Activated T-cell treated with anti-CD3 and anti-CD28 coated beads, Interleukin-2, amount 50 U/mL, for 72 hours (primary cell): Measurements from ENCODE around the gene KCNIP4. TPM values are rescaled to one million over a fixed set of nuclear protein-coding genes. Genes with fewer than 3 reads are reported as not detected.

Source experiments
- ATAC-seq, 2 donors: fragments of 150-1000 bp; cut with Tn5 transposase; replicated peaks in 1 of 2; 2 replicates each; pipeline ENCODE4 v1.10.0; 2021; ENCODE audit warnings: moderate library complexity in 2 of 2, mild to moderate bottlenecking in 1 of 2
- DNase-seq, 2 donors: peaks; one replicate each; pipeline ENCODE4 v3.0.0; 2021 to 2022; ENCODE audit warnings: mixed read lengths in 1 of 2
- H3K27ac Mint-ChIP-seq: one replicate; pipeline ENCODE4 v1.8.0; 2022; ENCODE audit warnings: mild to moderate bottlenecking, moderate library complexity, mixed read lengths
- H3K27me3 Mint-ChIP-seq: one replicate; pipeline ENCODE4 v1.8.0; 2022; ENCODE audit warnings: low read depth, mixed read lengths
- H3K36me3 Mint-ChIP-seq, 2 donors: one replicate each; pipeline ENCODE4 v1.8.0; 2022; ENCODE audit warnings: mixed read lengths in 2 of 2, mild to moderate bottlenecking in 1 of 2; ENCODE audit not compliant: insufficient read depth in 2 of 2
- H3K4me1 Mint-ChIP-seq: one replicate; pipeline ENCODE4 v1.8.0; 2022; ENCODE audit warnings: low read depth, mixed read lengths
- H3K4me3 Mint-ChIP-seq, 2 donors: one replicate each; pipeline ENCODE4 v1.8.0; 2022; ENCODE audit warnings: mild to moderate bottlenecking in 2 of 2, mixed read lengths in 2 of 2, moderate library complexity in 2 of 2
- H3K9me3 Mint-ChIP-seq, 2 donors: one replicate each; pipeline ENCODE4 v1.8.0; 2022; ENCODE audit warnings: mixed read lengths in 2 of 2
- total RNA-seq, 2 donors: library from RNA; stranded (reverse); gene quantifications; one replicate each; pipeline ENCODE4 v1.2.3, GENCODE V29; 2022

Gene KCNIP4
- total RNA-seq, 2 donors from 2014 or later, result not detected

- DNase-seq (no peak), ATAC-seq (no peak)
- H3K4me3 Mint-ChIP-seq, result no peak overlapping the region
- H3K27ac Mint-ChIP-seq, result no peak overlapping the region
- H3K27me3 Mint-ChIP-seq, result no peaks in the 10 kb centered on the region
- peaks cover 10 to 20% of the 10 kb centered on the region in 2 donors for H3K9me3 Mint-ChIP-seq
- H3K36me3 Mint-ChIP-seq, result no peaks in the 10 kb centered on the region
- H3K4me1 Mint-ChIP-seq, result no peaks in the 10 kb centered on the region
These were observed 343.6 kb downstream of the KCNIP4 start for GRCh38 chr4:21605006-21605405.

GRCh38 chr4:21596521-21596920 is 352.1 kb downstream of the KCNIP4 start:
- Mint-ChIP-seq H3K36me3 (no peaks in the 10 kb centered on the region), H3K27me3 (no peaks in the 10 kb centered on the region), H3K9me3 (peaks cover 9% of the 10 kb centered on the region in 2 donors), H3K4me1 (no peaks in the 10 kb centered on the region), H3K27ac (no peak overlapping the region), H3K4me3 (no peak overlapping the region)
- DNase-seq (no peak), ATAC-seq (no peak)

- no peak for DNase-seq
- Mint-ChIP-seq H3K4me1 (no peaks in the 10 kb centered on the region), H3K36me3 (no peaks in the 10 kb centered on the region), H3K27me3 (no peaks in the 10 kb centered on the region), H3K4me3 (no peak overlapping the region), H3K27ac (no peak overlapping the region), H3K9me3 (peaks cover 4 to 6% of the 10 kb centered on the region in 2 donors)
- ATAC-seq, result no peak
These were observed 354.9 kb downstream of the KCNIP4 start for GRCh38 chr4:21593671-21594001.

- Mint-ChIP-seq H3K9me3 (peaks cover 4 to 6% of the 10 kb centered on the region in 2 donors), H3K36me3 (no peaks in the 10 kb centered on the region), H3K4me1 (no peaks in the 10 kb centered on the region), H3K4me3 (no peak overlapping the region), H3K27ac (no peak overlapping the region), H3K27me3 (no peaks in the 10 kb centered on the region)
- DNase-seq (no peak), ATAC-seq (no peak)
These were observed 355.5 kb downstream of the KCNIP4 start for GRCh38 chr4:21592970-21593670.

GRCh38 chr4:21577056-21577455 is 371.5 kb downstream of the KCNIP4 start:
- Mint-ChIP-seq H3K4me1 (no peaks in the 10 kb centered on the region), H3K27me3 (no peaks in the 10 kb centered on the region), H3K4me3 (no peak overlapping the region), H3K36me3 (peaks cover 0 to 3% of the 10 kb centered on the region in 2 donors), H3K9me3 (peaks cover 3 to 6% of the 10 kb centered on the region in 2 donors), H3K27ac (no peak overlapping the region)
- ATAC-seq, result no peak
- no peak for DNase-seq

- Mint-ChIP-seq H3K36me3 (peaks cover 0 to 4% of the 10 kb centered on the region in 2 donors), H3K9me3 (peaks cover 2 to 3% of the 10 kb centered on the region in 2 donors), H3K4me3 (no peak overlapping the region), H3K27ac (no peak overlapping the region), H3K27me3 (no peaks in the 10 kb centered on the region), H3K4me1 (no peaks in the 10 kb centered on the region)
- ATAC-seq (no peak), DNase-seq (no peak)
These were observed 377.5 kb downstream of the KCNIP4 start for GRCh38 chr4:21571100-21571499.

GRCh38 chr4:21569638-21570037 is 378.9 kb downstream of the KCNIP4 start:
- Mint-ChIP-seq H3K4me1 (no peaks in the 10 kb centered on the region), H3K9me3 (peaks cover 2 to 3% of the 10 kb centered on the region in 2 donors), H3K27ac (no peak overlapping the region), H3K36me3 (peaks cover 0 to 4% of the 10 kb centered on the region in 2 donors), H3K4me3 (no peak overlapping the region), H3K27me3 (no peaks in the 10 kb centered on the region)
- ATAC-seq, result no peak
- no peak for DNase-seq

- Mint-ChIP-seq H3K9me3 (peaks cover 0 to 2% of the 10 kb centered on the region in 2 donors), H3K36me3 (no peaks in the 10 kb centered on the region), H3K27ac (no peak overlapping the region), H3K4me3 (no peak overlapping the region), H3K4me1 (no peaks in the 10 kb centered on the region), H3K27me3 (no peaks in the 10 kb centered on the region)
- no peak for DNase-seq
- ATAC-seq, result no peak
These were observed 393.5 kb downstream of the KCNIP4 start for GRCh38 chr4:21555083-21555482.

GRCh38 chr4:21554500-21554899 is 394.1 kb downstream of the KCNIP4 start:
- DNase-seq, result no peak
- no peak for ATAC-seq
- no peaks in the 10 kb centered on the region for H3K27me3 Mint-ChIP-seq
- H3K27ac Mint-ChIP-seq, result no peak overlapping the region
- no peaks in the 10 kb centered on the region for H3K4me1 Mint-ChIP-seq
- H3K4me3 Mint-ChIP-seq, result no peak overlapping the region
- peaks cover 0 to 2% of the 10 kb centered on the region in 2 donors for H3K9me3 Mint-ChIP-seq
- H3K36me3 Mint-ChIP-seq, result no peaks in the 10 kb centered on the region

- ATAC-seq (no peak), DNase-seq (no peak)
- Mint-ChIP-seq H3K4me1 (no peaks in the 10 kb centered on the region), H3K4me3 (no peak overlapping the region), H3K36me3 (no peaks in the 10 kb centered on the region), H3K27ac (no peak overlapping the region), H3K27me3 (no peaks in the 10 kb centered on the region), H3K9me3 (peaks cover 0 to 2% of the 10 kb centered on the region in 2 donors)
These were observed 394.5 kb downstream of the KCNIP4 start for GRCh38 chr4:21554066-21554465.

- Mint-ChIP-seq H3K36me3 (no peaks in the 10 kb centered on the region), H3K27me3 (no peaks in the 10 kb centered on the region), H3K9me3 (no peaks in the 10 kb centered on the region), H3K4me1 (no peaks in the 10 kb centered on the region), H3K27ac (no peak overlapping the region), H3K4me3 (no peak overlapping the region)
- no peak for DNase-seq
- ATAC-seq, result no peak
These were observed 396.1 kb downstream of the KCNIP4 start for GRCh38 chr4:21552455-21552854.

GRCh38 chr4:21544955-21545354 is 403.6 kb downstream of the KCNIP4 start:
- Mint-ChIP-seq H3K36me3 (no peaks in the 10 kb centered on the region), H3K9me3 (peaks cover 0 to 3% of the 10 kb centered on the region in 2 donors), H3K4me3 (no peak overlapping the region), H3K27me3 (no peaks in the 10 kb centered on the region), H3K27ac (no peak overlapping the region), H3K4me1 (no peaks in the 10 kb centered on the region)
- ATAC-seq (no peak), DNase-seq (no peak)

- ATAC-seq (no peak), DNase-seq (no peak)
- no peak overlapping the region for H3K27ac Mint-ChIP-seq
- no peaks in the 10 kb centered on the region for H3K27me3 Mint-ChIP-seq
- H3K36me3 Mint-ChIP-seq, result no peaks in the 10 kb centered on the region
- peaks cover 0 to 3% of the 10 kb centered on the region in 2 donors for H3K9me3 Mint-ChIP-seq
- H3K4me3 Mint-ChIP-seq, result no peak overlapping the region
- H3K4me1 Mint-ChIP-seq, result no peaks in the 10 kb centered on the region
These were observed 404.2 kb downstream of the KCNIP4 start for GRCh38 chr4:21544415-21544814.

- Mint-ChIP-seq H3K4me1 (no peaks in the 10 kb centered on the region), H3K27ac (no peak overlapping the region), H3K36me3 (no peaks in the 10 kb centered on the region), H3K27me3 (no peaks in the 10 kb centered on the region), H3K4me3 (no peak overlapping the region), H3K9me3 (peaks cover 0 to 5% of the 10 kb centered on the region in 2 donors)
- DNase-seq, result no peak
- ATAC-seq, result no peak
These were observed 405.1 kb downstream of the KCNIP4 start for GRCh38 chr4:21543514-21543913.
